Skeletal muscle tissue (tissue), 4 donors: ENCODE results near the gene TMEM190. TPM values are rescaled to one million over a fixed set of nuclear protein-coding genes. Genes with fewer than 3 reads are reported as not detected.
A peak's percentile ranks its signal among the peaks of the same experiment; 100 is the strongest.

Experiments
- H3K27ac ChIP-seq: one replicate; pipeline ENCODE4 v1.7.0; 2013; ENCODE audit warnings: mild to moderate bottlenecking, low read depth, low read length, inconsistent platforms
- H3K27me3 ChIP-seq, 3 donors: one replicate each; pipeline ENCODE4 v1.7.0; 2013; ENCODE audit warnings: low read length in 3 of 3; ENCODE audit not compliant: control insufficient read depth in 3 of 3, insufficient read depth in 3 of 3
- H3K36me3 ChIP-seq, 3 donors: one replicate each; pipeline ENCODE4 v1.7.0; 2013; ENCODE audit warnings: low read length in 3 of 3; ENCODE audit not compliant: control insufficient read depth in 3 of 3, insufficient read depth in 3 of 3
- H3K4me1 ChIP-seq, 3 donors: one replicate each; pipeline ENCODE4 v1.7.0; 2013; ENCODE audit warnings: low read length in 3 of 3, mild to moderate bottlenecking in 3 of 3; ENCODE audit not compliant: control insufficient read depth in 3 of 3, insufficient read depth in 3 of 3
- H3K4me3 ChIP-seq, 3 donors: one replicate each; pipeline ENCODE4 v1.7.0; 2013; ENCODE audit warnings: low read length in 3 of 3
- H3K9ac ChIP-seq, 3 donors: one replicate each; pipeline ENCODE4 v1.7.0; 2013; ENCODE audit warnings: low read length in 3 of 3, mild to moderate bottlenecking in 3 of 3, moderate library complexity in 2 of 3, low read depth in 1 of 3
- H3K9me3 ChIP-seq, 3 donors: one replicate each; pipeline ENCODE4 v1.7.0; 2013; ENCODE audit warnings: low read length in 3 of 3; ENCODE audit not compliant: control insufficient read depth in 3 of 3
- total RNA-seq: library from RNA; depleted of rRNA; stranded (reverse); fragments of >200 nt; gene quantifications from one replicate; pipeline ENCODE4 v1.2.3, GENCODE V29; 2014
- donor health status: Osteomylitis.

The TMEM190 gene
- total RNA-seq, 1 donor from 2014 or later, result not detected

DNA sequence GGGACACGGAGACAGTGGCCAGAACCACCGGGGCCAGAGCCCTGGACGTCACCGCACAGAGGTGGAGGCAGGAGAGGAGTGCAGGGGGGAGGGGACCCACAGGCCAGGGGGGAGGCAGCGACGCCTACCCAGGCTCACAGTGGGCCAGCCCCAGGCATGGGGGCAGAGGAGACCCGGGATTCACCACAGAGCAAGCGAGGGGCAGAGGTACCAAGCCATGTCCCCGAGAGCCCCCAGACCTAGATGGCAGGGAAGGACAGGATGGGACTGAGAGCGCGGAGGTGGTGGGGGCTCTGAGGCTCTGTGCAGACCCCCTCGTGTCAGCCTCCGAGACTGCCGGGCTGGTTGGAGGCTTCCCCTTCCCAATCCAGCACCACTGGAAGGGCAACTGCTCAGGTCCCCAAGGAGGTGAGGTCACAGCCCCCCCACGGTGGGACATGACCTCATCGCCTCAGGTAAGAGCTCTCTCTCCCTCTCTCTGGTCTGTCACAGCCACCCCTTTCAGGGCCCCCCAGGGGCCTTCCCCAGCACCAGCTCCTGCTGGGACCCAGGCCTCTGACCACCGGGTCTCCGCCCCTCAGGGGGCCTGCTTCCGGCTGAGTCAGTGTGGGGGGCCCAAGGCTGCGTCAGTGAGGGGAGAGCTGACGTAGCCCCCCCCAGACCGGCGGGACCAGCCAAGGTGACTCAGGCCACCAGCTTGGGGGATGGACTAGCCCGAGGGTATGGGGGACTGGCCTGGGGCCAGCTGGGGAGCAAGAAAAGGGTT lies 4.1 kb upstream of the TMEM190 start:
- H3K27me3 ChIP-seq, result peaks cover 70 to 77% (median 74%) of the 10 kb centered on the region in 3 donors
- peaks cover 0 to 4% (median 0%) of the 10 kb centered on the region in 3 donors for H3K4me1 ChIP-seq
- no peak overlapping the region for H3K4me3 ChIP-seq
- H3K36me3 ChIP-seq, result no peaks in the 10 kb centered on the region
- H3K9ac ChIP-seq, result no peak overlapping the region
- no peaks in the 10 kb centered on the region for H3K9me3 ChIP-seq
- no peak overlapping the region for H3K27ac ChIP-seq

DNA sequence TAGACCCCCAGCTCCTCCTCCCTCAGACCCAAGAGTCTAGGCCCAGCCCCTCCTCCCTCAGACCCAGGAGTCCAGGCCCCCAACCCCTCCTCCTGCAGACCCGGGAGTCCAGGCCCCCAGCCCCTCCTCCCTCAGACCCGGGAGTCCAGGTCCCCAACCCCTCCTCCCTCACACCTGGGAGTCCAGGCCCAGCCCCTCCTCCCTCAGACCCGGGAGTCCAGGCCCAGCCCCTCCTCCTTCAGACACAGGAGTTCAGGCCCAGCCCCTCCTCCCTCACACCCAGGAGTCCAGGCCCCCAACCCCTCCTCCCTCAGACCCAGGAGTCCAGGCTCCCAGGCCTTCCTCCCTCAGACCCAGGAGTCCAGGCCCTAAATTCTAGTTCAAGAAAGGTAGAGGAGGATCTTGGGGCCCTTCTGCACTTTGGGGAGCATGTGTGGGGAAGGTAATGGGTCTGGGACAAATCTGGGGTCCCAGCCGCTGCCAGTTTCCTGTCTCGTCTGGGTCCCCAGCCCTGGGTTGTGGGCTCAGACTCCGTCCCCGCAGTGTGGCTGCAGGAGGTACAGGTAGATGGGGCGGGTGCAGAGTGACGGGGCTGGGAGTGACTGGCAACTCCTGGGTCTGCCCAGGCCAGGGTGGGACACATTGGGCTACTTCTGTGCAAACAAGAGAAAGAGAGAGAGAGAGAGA lies 3.2 kb upstream of the TMEM190 start:
- H3K4me3 ChIP-seq, result no peak overlapping the region
- H3K9ac ChIP-seq, result no peak overlapping the region
- peaks cover 64 to 77% (median 75%) of the 10 kb centered on the region in 3 donors for H3K27me3 ChIP-seq
- no peak overlapping the region for H3K27ac ChIP-seq
- no peaks in the 10 kb centered on the region for H3K36me3 ChIP-seq
- H3K9me3 ChIP-seq, result no peaks in the 10 kb centered on the region
- peaks cover 0 to 4% (median 0%) of the 10 kb centered on the region in 3 donors for H3K4me1 ChIP-seq

DNA sequence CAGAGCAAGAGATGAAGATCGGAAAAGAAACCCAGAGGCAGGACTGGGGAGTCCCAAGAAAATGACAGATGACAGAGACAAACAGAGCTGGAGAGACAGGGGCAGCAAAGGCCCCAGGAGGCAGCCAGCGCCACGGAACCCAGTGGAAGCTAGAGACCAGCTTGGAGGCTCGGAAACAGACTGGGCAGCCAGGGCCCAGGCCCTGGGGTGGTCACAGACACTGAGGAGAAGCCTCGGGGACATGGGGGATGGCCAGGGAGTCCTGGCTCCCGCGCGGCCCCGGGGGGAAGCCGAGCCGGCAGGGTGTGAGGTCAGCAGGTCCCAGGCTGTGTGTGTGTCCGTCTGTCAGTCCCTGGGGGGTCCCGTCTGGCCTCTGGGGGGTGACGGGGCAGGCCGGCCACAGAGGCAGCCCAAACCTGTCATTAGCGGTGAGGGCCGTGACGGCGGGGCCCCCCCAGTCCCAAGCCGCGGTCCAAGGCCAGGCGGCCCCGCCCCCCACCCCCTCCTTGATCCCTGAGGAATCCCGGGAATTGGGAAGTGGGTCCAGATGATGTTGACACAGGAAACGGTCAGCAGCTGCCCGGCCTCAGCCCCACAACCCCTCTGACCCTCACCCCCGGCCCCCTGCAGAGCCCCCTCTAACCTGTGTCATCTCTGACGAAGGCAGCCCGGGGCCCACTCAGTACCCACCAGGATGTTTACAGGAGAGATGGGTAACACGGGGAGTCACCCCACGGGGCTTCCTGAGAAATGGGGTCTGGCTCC lies 2.5 kb upstream of the TMEM190 start:
- H3K4me1 ChIP-seq, result peaks cover 0 to 4% (median 0%) of the 10 kb centered on the region in 3 donors

DNA sequence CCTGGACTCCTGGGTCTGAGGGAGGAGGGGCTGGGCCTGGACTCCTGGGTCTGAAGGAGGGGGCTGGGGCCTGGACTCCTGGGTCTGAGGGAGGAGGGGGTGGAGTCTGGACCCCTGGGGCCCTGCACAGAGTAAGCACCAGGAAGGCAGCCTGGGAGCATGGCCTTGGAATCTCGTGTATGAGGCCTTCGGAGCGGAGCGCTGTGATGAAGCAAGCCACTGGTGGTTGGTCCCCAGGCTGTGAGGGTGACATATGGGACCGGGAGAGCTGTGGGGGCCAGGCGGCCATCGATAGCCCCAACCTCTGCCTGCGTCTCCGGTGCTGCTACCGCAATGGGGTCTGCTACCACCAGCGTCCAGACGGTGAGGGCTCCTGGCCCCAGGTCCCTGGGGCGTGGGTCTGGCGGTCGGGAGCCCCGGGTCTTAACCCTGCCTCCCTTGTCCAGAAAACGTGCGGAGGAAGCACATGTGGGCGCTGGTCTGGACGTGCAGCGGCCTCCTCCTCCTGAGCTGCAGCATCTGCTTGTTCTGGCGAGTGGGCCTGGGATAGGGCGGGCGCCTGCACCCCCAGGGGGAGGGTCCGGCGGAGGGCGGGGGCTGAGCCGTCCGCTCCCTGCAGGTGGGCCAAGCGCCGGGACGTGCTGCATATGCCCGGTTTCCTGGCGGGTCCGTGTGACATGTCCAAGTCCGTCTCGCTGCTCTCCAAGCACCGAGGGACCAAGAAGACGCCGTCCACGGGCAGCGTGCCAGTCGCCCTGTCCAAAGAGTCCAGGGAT lies 918 bp downstream of the TMEM190 start:
- H3K27me3 ChIP-seq, result peaks cover 33 to 45% (median 44%) of the 10 kb centered on the region in 3 donors
- no peak overlapping the region for H3K9ac ChIP-seq
- H3K27ac ChIP-seq, result no peak overlapping the region
- no peaks in the 10 kb centered on the region for H3K9me3 ChIP-seq
- no peaks in the 10 kb centered on the region for H3K36me3 ChIP-seq
- H3K4me3 ChIP-seq, result no peak overlapping the region
- H3K4me1 ChIP-seq, result peaks cover 0 to 2% (median 0%) of the 10 kb centered on the region in 3 donors

More for the DNA sequence above, 2.5 kb upstream of the TMEM190 start:
- Histone ChIP-seq H3K36me3 (no peaks in the 10 kb centered on the region), H3K9me3 (no peaks in the 10 kb centered on the region), H3K4me3 (no peak overlapping the region), H3K27me3 (peaks cover 57 to 70% (median 70%) of the 10 kb centered on the region in 3 donors), H3K9ac (no peak overlapping the region), H3K27ac (no peak overlapping the region)

DNA sequence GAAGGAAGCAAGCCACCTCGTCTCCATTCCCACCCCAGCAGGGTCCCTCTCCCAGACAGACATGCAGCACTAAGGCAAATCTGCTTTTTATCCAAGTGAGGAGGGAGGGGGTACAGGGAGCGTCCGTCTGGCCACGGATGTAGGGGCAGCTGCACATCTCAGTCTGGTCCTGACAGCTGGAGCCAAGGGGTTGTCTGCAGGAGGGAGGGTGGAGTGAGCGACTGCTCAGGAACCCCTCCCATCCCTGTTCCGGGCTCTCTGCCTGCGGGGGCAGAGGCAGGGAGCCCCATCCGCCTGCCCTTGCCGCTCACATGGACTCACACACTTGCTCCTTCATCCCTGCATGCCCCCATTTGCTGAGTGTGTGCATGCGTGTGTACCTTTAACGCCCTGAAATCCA lies 2.5 kb downstream of the TMEM190 start:
- Histone ChIP-seq H3K9ac (no peak overlapping the region), H3K4me3 (no peak overlapping the region), H3K9me3 (no peaks in the 10 kb centered on the region), H3K27me3 (peaks cover 22 to 33% (median 31%) of the 10 kb centered on the region in 3 donors), H3K27ac (no peak overlapping the region), H3K4me1 (peaks cover 4 to 8% (median 5%) of the 10 kb centered on the region in 3 donors), H3K36me3 (no peaks in the 10 kb centered on the region)

DNA sequence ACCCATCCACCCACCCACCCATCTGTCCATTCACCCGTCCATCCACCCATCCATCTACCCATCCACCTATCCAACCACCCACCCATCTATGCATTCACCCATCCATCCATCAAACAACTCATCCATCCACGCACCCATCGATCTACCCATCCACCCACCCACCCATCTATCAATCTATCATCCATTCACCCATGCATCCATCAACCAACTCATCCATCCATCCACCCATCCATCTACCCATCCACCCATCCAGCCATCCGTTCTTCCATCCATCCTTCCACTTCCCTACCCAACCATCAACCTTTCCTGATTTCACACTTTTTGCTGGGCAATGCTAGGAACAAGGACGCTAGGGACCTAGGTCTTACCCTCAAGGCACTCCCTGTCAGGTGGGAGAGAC lies 5.4 kb downstream of the TMEM190 start:
- peaks cover 0 to 2% (median 2%) of the 10 kb centered on the region in 3 donors for H3K36me3 ChIP-seq
- H3K4me1 ChIP-seq, result peaks cover 23 to 31% (median 25%) of the 10 kb centered on the region in 3 donors
- no peak overlapping the region for H3K4me3 ChIP-seq
- H3K9me3 ChIP-seq, result no peaks in the 10 kb centered on the region
- H3K27me3 ChIP-seq, result peaks cover 5 to 12% (median 11%) of the 10 kb centered on the region in 3 donors
- H3K9ac ChIP-seq, result no peak overlapping the region
- H3K27ac ChIP-seq, result no peak overlapping the region

DNA sequence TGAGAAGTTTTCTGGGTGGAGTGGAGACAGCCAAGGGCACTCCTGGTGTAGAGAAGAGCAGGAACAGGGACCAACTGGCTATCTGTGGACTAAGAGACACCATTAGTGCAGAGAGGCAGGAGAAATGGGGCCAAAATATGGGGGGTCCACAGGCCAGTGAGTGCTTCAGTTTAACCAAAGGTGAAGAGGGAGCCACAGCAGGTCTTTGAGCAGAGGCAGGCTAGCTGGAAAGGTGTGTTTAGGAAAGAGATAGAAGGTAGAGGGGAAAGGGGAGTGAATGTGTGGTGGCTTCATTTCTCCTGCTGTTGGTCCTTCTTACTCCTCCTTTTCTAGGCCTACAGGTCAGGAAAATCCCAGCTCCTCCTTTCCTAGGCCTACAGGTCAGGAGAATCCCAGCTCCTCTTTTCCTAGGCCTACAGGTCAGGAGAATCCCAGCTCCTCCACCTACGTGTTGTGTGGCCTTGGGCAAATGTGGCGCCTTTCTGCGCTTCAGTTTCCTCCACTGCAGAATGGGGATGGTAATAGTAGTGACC lies 6.0 kb downstream of the TMEM190 start:
- Histone ChIP-seq H3K27ac (no peak overlapping the region), H3K36me3 (peaks cover 5 to 8% (median 8%) of the 10 kb centered on the region in 3 donors), H3K4me3 (no peak overlapping the region), H3K4me1 (peaks cover 29 to 36% (median 31%) of the 10 kb centered on the region in 3 donors), H3K27me3 (peaks cover under 1 to 7% (median 7%) of the 10 kb centered on the region in 3 donors), H3K9ac (peak overlapping the region in 1 of 3 donors; percentile 38), H3K9me3 (no peaks in the 10 kb centered on the region)

DNA sequence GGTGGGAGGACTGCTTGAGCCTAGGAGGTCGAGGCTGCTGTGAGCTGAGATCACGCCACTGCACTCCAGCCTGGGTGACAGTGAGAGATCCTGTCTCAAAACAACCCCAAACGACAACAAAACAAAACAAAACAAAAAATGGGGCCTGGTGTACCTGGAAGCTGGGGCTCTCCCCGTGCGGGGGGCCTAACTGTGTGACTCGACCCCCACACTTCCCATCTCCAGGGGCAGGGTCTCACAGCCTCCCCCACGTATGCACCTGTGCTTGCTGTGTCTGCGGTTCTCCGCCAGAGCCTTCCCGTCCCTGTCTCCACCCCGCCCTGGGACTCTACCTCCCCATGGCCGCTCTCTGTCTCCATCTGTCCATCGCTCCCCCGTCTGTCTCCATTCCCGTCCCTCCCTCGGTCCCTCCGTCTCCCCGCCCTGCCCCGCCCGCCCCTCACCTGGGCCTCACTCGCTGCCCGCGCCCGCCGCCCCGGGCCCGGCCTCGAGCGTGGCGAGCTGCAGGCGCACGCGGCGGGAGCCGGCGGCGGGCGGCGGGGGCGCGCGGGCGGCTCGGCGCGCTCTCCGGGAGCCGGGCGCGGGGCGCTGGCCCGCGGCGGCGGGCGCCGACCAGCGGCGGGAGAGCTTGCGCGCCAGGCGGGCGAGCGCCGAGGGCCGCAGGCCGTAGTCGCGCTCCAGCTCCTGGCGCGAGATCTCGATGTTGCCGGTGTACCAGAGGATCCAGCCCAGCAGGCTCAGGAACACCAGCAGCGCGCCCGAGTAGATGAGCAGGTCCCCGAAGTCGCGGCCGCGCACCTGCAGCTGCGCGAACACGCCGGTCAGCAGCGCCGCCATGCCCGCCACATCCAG lies 6.9 kb downstream of the TMEM190 start:
- Histone ChIP-seq H3K4me1 (peaks cover 37 to 46% (median 40%) of the 10 kb centered on the region in 3 donors), H3K4me3 (peak overlapping the region; percentile 67 to 95 (median 88)), H3K27me3 (peaks cover 0 to 2% (median 0%) of the 10 kb centered on the region in 3 donors), H3K27ac (no peak overlapping the region), H3K36me3 (peaks cover 14 to 17% (median 16%) of the 10 kb centered on the region in 3 donors), H3K9me3 (no peaks in the 10 kb centered on the region), H3K9ac (peak overlapping the region; percentile 38 to 95 (median 57))
